IMR-90 (cell line): ENCODE data around the gene OSBPL2. TPM values are rescaled to one million over a fixed set of nuclear protein-coding genes. Genes with fewer than 3 reads are reported as not detected.
A peak's percentile ranks its signal among the peaks of the same experiment; 100 is the strongest.

Experiments used
- ATAC-seq: fragments of 200-7000 bp; cut with Tn5 transposase; 2 replicates; pipeline ENCODE4 v1.9.1; 2020; ENCODE audit warnings: low read depth, mild to moderate bottlenecking, moderate library complexity
- BruUV-seq: library from RNA; stranded (reverse); fragments of 400-500 nt; replicated peaks from 2 replicates; lab custom pipeline; 2021; lab: Mats Ljungman, UMichigan
- CTCF ChIA-PET: fragments of 300-600 bp; formaldehyde crosslinking; extraction: SDS; loops from one replicate; lab custom pipeline; 2021; ENCODE audit warnings: antibody characterized with exemption; lab: Yijun Ruan, JAX
- POLR2A ChIA-PET: fragments of 300-600 bp; sonication (Branson Sonifier 250); formaldehyde crosslinking; loops from one replicate; lab custom pipeline; 2022; ENCODE audit warnings: antibody characterized with exemption; ENCODE audit not compliant: unreplicated experiment; lab: Charles Lee
- DNase-seq: peaks from one replicate; pipeline ENCODE4 v3.0.0; 2013
- H2AFZ ChIP-seq: replicated peaks from 2 replicates; pipeline ENCODE3; 2013; ENCODE audit warnings: low read length, mild to moderate bottlenecking; ENCODE audit not compliant: poor library complexity
- H2AK5ac ChIP-seq: 2 replicates; pipeline ENCODE4 v1.6.1; 2013; ENCODE audit warnings: low read depth, low read length, inconsistent platforms
- H2AK9ac ChIP-seq: replicated peaks from 2 replicates; pipeline ENCODE3; 2013; ENCODE audit warnings: mild to moderate bottlenecking, low read depth, low read length, moderate library complexity; ENCODE audit not compliant: poor library complexity
- H2BK120ac ChIP-seq: 2 replicates; pipeline ENCODE4 v1.6.1; 2013; ENCODE audit warnings: low read depth, low read length, inconsistent platforms
- H2BK15ac ChIP-seq: 3 replicates; pipeline ENCODE4 v1.6.1; 2013; ENCODE audit warnings: low read depth, low read length, inconsistent platforms
- H2BK20ac ChIP-seq: 2 replicates; pipeline ENCODE4 v1.6.1; 2013; ENCODE audit warnings: low read depth, mild to moderate bottlenecking, inconsistent platforms, low read length, moderate library complexity
- H2BK5ac ChIP-seq: 2 replicates; pipeline ENCODE4 v1.6.1; 2013; ENCODE audit warnings: mild to moderate bottlenecking, low read depth, low read length, inconsistent platforms; ENCODE audit not compliant: poor library complexity, severe bottlenecking
- H3K14ac ChIP-seq: replicated peaks from 2 replicates; pipeline ENCODE4 v1.6.1; 2013; ENCODE audit warnings: low read depth, low read length, inconsistent platforms
- H3K18ac ChIP-seq: 2 replicates; pipeline ENCODE4 v1.6.1; 2013; ENCODE audit warnings: low read depth, low read length, control low read depth
- H3K23ac ChIP-seq: 2 replicates; pipeline ENCODE4 v1.6.1; 2013; ENCODE audit warnings: low read depth, low read length, inconsistent platforms
- H3K27ac ChIP-seq: 2 replicates; pipeline ENCODE4 v1.5.1; 2013; ENCODE audit warnings: mild to moderate bottlenecking, control low read depth, low read length; ENCODE audit not compliant: insufficient read depth
- H3K27me3 ChIP-seq: 2 replicates; pipeline ENCODE4 v1.6.1; 2013; ENCODE audit warnings: low read length; ENCODE audit not compliant: control insufficient read depth, insufficient read depth
- H3K36me3 ChIP-seq: 2 replicates; pipeline ENCODE4 v1.6.1; 2013; ENCODE audit warnings: low read length, mixed read lengths; ENCODE audit not compliant: control insufficient read depth, insufficient read depth
- H3K4ac ChIP-seq: 2 replicates; pipeline ENCODE4 v1.6.1; 2013; ENCODE audit warnings: low read depth, low read length, inconsistent platforms
- H3K4me1 ChIP-seq: 2 replicates; pipeline ENCODE4 v1.6.1; 2013; ENCODE audit warnings: low read length, mixed read lengths; ENCODE audit not compliant: control insufficient read depth, insufficient read depth
- H3K4me2 ChIP-seq: 2 replicates; pipeline ENCODE4 v1.6.1; 2013; ENCODE audit warnings: low read depth, mild to moderate bottlenecking, control low read depth, low read length, moderate library complexity
- H3K4me3 ChIP-seq: 2 replicates; pipeline ENCODE4 v1.5.1; 2013; ENCODE audit warnings: low read depth, mild to moderate bottlenecking, control low read depth, low read length, moderate library complexity; ENCODE audit not compliant: insufficient read depth
- H3K56ac ChIP-seq: 2 replicates; pipeline ENCODE4 v1.6.1; 2013; ENCODE audit warnings: low read length, inconsistent platforms; ENCODE audit not compliant: insufficient read depth; ENCODE audit errors: extremely low read depth
- H3K79me1 ChIP-seq, 2 experiments: 2 replicates each; pipeline ENCODE4 v1.6.1; 2013; ENCODE audit warnings: low read length in 2 of 2, inconsistent platforms in 1 of 2, low read depth in 1 of 2
- H3K9ac ChIP-seq: 2 replicates; pipeline ENCODE4 v1.6.1; 2013; ENCODE audit warnings: low read depth, low read length, control low read depth
- H3K9me1 ChIP-seq: 2 replicates; pipeline ENCODE4 v1.6.1; 2013; ENCODE audit warnings: low read length, inconsistent platforms; ENCODE audit not compliant: insufficient read depth
- H3K9me3 ChIP-seq: 2 replicates; pipeline ENCODE4 v1.6.1; 2013; ENCODE audit warnings: low read length; ENCODE audit not compliant: control insufficient read depth, insufficient read depth
- H4K20me1 ChIP-seq: 2 replicates; pipeline ENCODE4 v1.6.1; 2013; ENCODE audit warnings: low read length, inconsistent platforms; ENCODE audit not compliant: insufficient read depth
- H4K5ac ChIP-seq: 2 replicates; pipeline ENCODE4 v1.6.1; 2013; ENCODE audit warnings: mild to moderate bottlenecking, low read depth, low read length, control low read depth
- H4K8ac ChIP-seq, 2 experiments: 2 replicates each; pipeline ENCODE4 v1.6.1; 2013; ENCODE audit warnings: low read depth in 2 of 2, low read length in 2 of 2, control low read depth in 1 of 2, inconsistent platforms in 1 of 2
- H4K91ac ChIP-seq: 2 replicates; pipeline ENCODE4 v1.6.1; 2013; ENCODE audit warnings: low read depth, low read length, inconsistent platforms; ENCODE audit not compliant: insufficient read depth
- BHLHE40 ChIP-seq: fragments of 150-350 bp; IDR thresholded peaks from 2 replicates; pipeline ENCODE4 v1.6.1; 2016; ENCODE audit warnings: mild to moderate bottlenecking, low read depth, low read length
- CEBPB ChIP-seq: IDR thresholded peaks from 2 replicates; pipeline ENCODE4 v1.6.1; 2012; ENCODE audit warnings: low read depth, low read length, improper control_type of control experiment
- CHD1 ChIP-seq: IDR thresholded peaks from 2 replicates; pipeline ENCODE4 v1.6.1; 2012; ENCODE audit warnings: low read depth, low read length, improper control_type of control experiment
- ELK1 ChIP-seq: fragments of 150-350 bp; IDR thresholded peaks from 2 replicates; pipeline ENCODE4 v1.6.1; 2016; ENCODE audit warnings: low read depth, mild to moderate bottlenecking, low read length, moderate library complexity, borderline replicate concordance
- FOS ChIP-seq: fragments of 150-350 bp; IDR thresholded peaks from 2 replicates; pipeline ENCODE4 v1.6.1; 2016; ENCODE audit warnings: low read depth, low read length
- MAZ ChIP-seq: IDR thresholded peaks from 2 replicates; pipeline ENCODE4 v1.6.1; 2012; ENCODE audit warnings: low read depth, mild to moderate bottlenecking, low read length, improper control_type of control experiment, moderate library complexity, borderline replicate concordance
- POLR2A ChIP-seq: IDR thresholded peaks from 2 replicates; pipeline ENCODE4 v1.6.1; 2012; ENCODE audit warnings: mild to moderate bottlenecking, low read depth, low read length
- WGBS, 2 experiments: methylation state at CpG; one replicate each; pipeline versions ENCODE4 v1.1.5 to v1.1.7; 2013; ENCODE audit warnings: missing lambda C conversion rate in 2 of 2; ENCODE audit not compliant: insufficient read length in 1 of 2; ENCODE audit errors: extremely low coverage in 2 of 2; 5-methylcytosine and 5-hydroxymethylcytosine counted together
- dilution Hi-C: fragments of 300-500 bp; cut with HindIII; formaldehyde crosslinking; loops from one replicate; pipeline ENCODE4 v1.14.3; 2018; ENCODE audit warnings: low sequenced_read_pairs; ENCODE audit not compliant: unreplicated experiment
- in situ Hi-C: fragments of 300-500 bp; cut with MboI; formaldehyde crosslinking; loops from 3 replicates; pipeline ENCODE4 v1.14.3; 2019; ENCODE audit warnings: low sequenced_read_pairs, inconsistent platforms, mixed read lengths
- intact Hi-C: fragments of 100-400 bp; cut with micrococcal nuclease; formaldehyde crosslinking; loops from 2 replicates; pipeline ENCODE4 v1.10.0; 2022
- polyA plus RNA-seq, 3 experiments: library from polyadenylated mRNA; depleted of rRNA; stranded (reverse); fragments of >200 nt; gene quantifications; 2 replicates each; pipeline ENCODE4 v1.2.3, GENCODE V29; 2012; ENCODE audit warnings: low replicate concordance in 1 of 3
- total RNA-seq: library from RNA; depleted of rRNA; stranded (reverse); fragments of >200 nt; gene quantifications from 2 replicates; pipeline ENCODE4 v1.2.3, GENCODE V29; 2012
- TF ChIP-seq, protein P1 (sequence below): fragments of 150-350 bp; IDR thresholded peaks from 2 replicates; pipeline ENCODE4 v1.6.1; 2017; ENCODE audit warnings: mild to moderate bottlenecking, antibody characterized with exemption, low read length, low read depth

OSBPL2 gene
- total and polyA plus RNA-seq, 2 of the 4 experiments (the other 2 are of a cell fraction): 19.3 to 27.6 TPM

DNA sequence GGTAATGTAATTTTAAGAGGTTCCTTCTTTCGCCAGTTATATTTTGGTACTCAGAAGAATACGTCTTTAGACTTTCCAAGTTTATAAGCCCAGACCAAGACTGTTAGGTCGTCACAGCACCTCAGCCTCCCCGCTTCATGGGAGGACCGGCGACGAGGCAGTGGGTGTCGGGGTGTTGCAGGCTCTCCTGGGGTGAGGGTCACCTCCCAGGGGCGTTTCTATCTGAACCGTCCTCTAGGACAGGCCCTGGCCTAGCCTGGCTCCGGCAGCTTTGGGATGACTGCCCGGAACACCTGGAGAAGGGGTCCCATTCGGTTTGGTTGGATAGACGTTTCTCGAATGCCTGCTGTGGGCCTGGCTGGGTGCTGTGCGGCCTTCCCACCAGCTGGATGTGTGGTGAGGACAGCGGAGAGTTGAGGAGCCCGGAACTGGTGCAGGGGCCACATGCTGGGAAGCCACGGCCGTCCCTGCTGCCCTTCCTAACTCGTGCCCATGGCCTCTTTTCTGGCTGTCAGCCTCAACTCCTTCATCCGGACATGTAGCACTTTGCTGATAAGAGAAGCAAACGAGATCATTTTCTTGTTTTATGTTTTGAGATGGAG lies 1.1 kb downstream of the OSBPL2 start:
- H2AK5ac ChIP-seq: peak overlapping the region; percentile 40
- H3K27ac ChIP-seq: no peak overlapping the region
- no peaks in the 10 kb centered on the region for H3K9me3 ChIP-seq
- H3K9me1 ChIP-seq: no peaks in the 10 kb centered on the region
- H2AK9ac ChIP-seq: peak overlapping the region; percentile 96
- H3K79me1 ChIP-seq: peaks cover 15 to 50% of the 10 kb centered on the region in 2 experiments
- H3K14ac ChIP-seq: peak overlapping the region; percentile 72; the same call in 1 of the 2 replicates
- H3K23ac ChIP-seq: no peak overlapping the region
- no peak overlapping the region for H2BK5ac ChIP-seq
- peak overlapping the region; percentile 94 for H3K9ac ChIP-seq
- TF ChIP-seq MAZ (no peak), CHD1 (no peak), BHLHE40 (no peak), FOS (no peak), ELK1 (no peak), POLR2A (no peak), CEBPB (no peak)
- TF ChIP-seq, protein P1, sequence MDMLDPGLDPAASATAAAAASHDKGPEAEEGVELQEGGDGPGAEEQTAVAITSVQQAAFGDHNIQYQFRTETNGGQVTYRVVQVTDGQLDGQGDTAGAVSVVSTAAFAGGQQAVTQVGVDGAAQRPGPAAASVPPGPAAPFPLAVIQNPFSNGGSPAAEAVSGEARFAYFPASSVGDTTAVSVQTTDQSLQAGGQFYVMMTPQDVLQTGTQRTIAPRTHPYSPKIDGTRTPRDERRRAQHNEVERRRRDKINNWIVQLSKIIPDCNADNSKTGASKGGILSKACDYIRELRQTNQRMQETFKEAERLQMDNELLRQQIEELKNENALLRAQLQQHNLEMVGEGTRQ: no peak
- peaks cover 47% of the 10 kb centered on the region for H4K20me1 ChIP-seq
- H4K91ac ChIP-seq: no peak overlapping the region
- no peak overlapping the region for H2BK15ac ChIP-seq
- H3K27me3 ChIP-seq: peaks cover 5% of the 10 kb centered on the region
- no TSS peak for BruUV-seq
- no peak overlapping the region for H4K5ac ChIP-seq
- ChIA-PET POLR2A (no interaction called here), CTCF (no interaction called here)
- H3K4me1 ChIP-seq: peaks cover 4% of the 10 kb centered on the region
- ATAC-seq: no peak
- 33% methylated on average over 5 of the region's 23 CpGs; no CpG with 5 or more reads in 1 of the 2 experiments for WGBS, 2 experiments
- peak overlapping the region in 1 of 2 experiments; percentile 87; a peak in 3 of 4 replicates for H4K8ac ChIP-seq
- intact Hi-C loops: no loop called here
- no peak overlapping the region for H2BK20ac ChIP-seq
- H3K4ac ChIP-seq: no peak overlapping the region
- peak overlapping the region; percentile 35; the same call in 1 of the 2 replicates for H3K56ac ChIP-seq
- peak overlapping the region; percentile 99 for H3K4me3 ChIP-seq
- no peak overlapping the region for H2BK120ac ChIP-seq
- no peak overlapping the region for H3K18ac ChIP-seq
- peaks cover 17% of the 10 kb centered on the region; the same call in 1 of the 2 replicates for H3K36me3 ChIP-seq
- H2AFZ ChIP-seq: peak overlapping the region; percentile 21
- dilution Hi-C loops: no loop called here
- H3K4me2 ChIP-seq: peak overlapping the region; percentile 98
- in situ Hi-C loops: no loop called here
- DNase-seq: no peak
